GM06990 (cell line): ENCODE results near the gene MYMX.
"Not testable (repeated sequence)": the region's sequence is repeated elsewhere in the genome, so short reads cannot be mapped to it uniquely, and the experiment has no call there.

Experiments used
- DNase-seq: peaks from one replicate; pipeline ENCODE4 v3.0.0-alpha.2; 2011; ENCODE audit not compliant: insufficient read length; ENCODE audit errors: extremely low read depth
- H3K27me3 ChIP-seq: replicated peaks from 2 replicates; pipeline ENCODE4 v1.6.0; 2011; ENCODE audit warnings: low read length; ENCODE audit not compliant: control insufficient read depth, insufficient read depth
- H3K36me3 ChIP-seq: 2 replicates; pipeline ENCODE4 v1.5.1; 2011; ENCODE audit warnings: low read length; ENCODE audit not compliant: control insufficient read depth, insufficient read depth
- H3K4me3 ChIP-seq: replicated peaks from 2 replicates; pipeline ENCODE4 v1.5.1; 2011; ENCODE audit warnings: low read depth, mild to moderate bottlenecking, control low read depth, low read length
- CTCF ChIP-seq: IDR thresholded peaks from 2 replicates; pipeline ENCODE4 v1.5.1; 2011; ENCODE audit warnings: low read length, control low read depth, mild to moderate bottlenecking, inconsistent platforms; ENCODE audit not compliant: insufficient read depth, poor library complexity, severe bottlenecking

Gene MYMX

GRCh38 chr6:44183783-44184182 is 32.9 kb upstream of the MYMX start:
- TF ChIP-seq CTCF = no peak
- no peaks in the 10 kb centered on the region for H3K27me3 ChIP-seq
- no peak for DNase-seq
- H3K36me3 ChIP-seq = no peaks in the 10 kb centered on the region
- no peak overlapping the region for H3K4me3 ChIP-seq

DNA sequence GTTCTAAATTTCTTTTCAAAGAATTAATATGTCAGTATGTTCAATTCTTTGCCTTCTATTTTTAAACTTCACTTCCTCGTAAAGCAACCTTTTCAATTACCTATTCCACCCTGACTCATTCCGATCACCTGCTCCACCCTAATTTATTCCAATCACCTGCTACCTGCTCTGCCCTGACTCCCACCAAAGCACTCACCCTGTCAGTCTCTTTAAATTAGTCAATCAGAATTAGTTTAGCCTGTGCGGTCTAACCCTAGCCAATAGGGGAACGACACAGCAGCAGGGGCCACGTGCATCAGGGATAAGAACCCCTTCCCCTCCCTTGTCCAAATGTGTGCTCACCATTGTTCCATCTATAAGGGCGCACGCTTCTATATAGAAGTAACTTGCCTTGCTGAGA is 31.4 kb upstream of the MYMX start:
- DNase-seq, H3K36me3 ChIP-seq, H3K27me3 ChIP-seq, H3K4me3 ChIP-seq: not testable (repeated sequence)

DNA sequence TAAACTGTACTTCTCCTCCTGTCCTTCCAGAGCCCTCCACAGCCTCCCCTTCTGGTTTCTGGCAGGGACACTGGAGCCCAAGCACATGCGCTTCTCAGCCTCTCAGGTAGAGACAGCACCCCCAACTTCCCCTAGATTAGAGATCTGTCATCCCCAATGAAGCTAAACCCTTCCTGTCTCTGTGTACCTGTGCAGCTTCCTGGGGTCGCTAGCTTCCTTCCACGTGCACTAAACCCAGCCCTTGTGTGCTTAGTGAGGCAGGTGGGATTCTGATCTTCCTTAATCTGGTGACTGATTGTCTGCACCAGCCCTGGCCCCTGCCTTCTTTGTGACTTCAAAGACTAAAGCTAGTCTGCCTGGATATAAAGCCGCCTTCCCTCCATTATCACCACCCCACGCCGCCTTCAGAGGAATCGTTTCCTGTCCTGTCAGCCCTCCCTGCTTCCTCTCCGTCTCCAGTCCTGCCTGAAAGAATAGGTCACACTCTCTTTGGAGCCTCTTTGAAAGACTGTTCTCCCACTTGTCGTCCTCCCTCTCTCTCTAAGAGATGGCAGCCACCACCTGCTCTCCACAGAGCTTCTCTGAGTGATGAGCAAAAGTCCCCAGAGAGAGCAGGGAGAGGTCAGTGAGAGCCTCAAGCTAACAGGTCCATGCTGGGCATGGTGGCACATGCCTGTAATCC is 30.6 kb upstream of the MYMX start:
- Histone ChIP-seq H3K27me3 (no peaks in the 10 kb centered on the region), H3K36me3 (no peaks in the 10 kb centered on the region), H3K4me3 (no peak overlapping the region)
- TF ChIP-seq CTCF = no peak
- DNase-seq = no peak

DNA sequence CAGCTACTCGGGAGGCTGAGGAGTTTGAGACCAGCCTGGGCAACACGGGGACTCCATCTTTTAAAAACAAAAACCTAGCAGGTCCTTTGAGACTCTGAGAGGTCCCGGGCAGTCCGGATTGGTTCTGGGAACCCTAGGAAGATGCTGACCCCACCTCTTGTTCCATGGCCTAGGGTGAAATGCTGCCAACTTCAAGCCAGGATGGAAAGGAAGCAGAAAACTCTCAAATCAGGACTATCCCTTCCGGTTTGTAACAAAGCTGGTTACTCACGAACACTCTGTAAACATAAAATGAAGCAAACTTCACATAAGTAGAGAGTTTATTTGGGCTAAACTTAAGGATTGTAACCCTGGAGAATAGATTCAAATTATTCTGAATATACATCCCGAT is 30.1 kb upstream of the MYMX start:
- TF ChIP-seq CTCF = no peak
- DNase-seq = no peak
- Histone ChIP-seq H3K36me3 (no peaks in the 10 kb centered on the region), H3K27me3 (no peaks in the 10 kb centered on the region), H3K4me3 (no peak overlapping the region)

GRCh38 chr6:44188819-44189218 is 27.9 kb upstream of the MYMX start:
- DNase-seq = no peak
- H3K4me3 ChIP-seq = no peak overlapping the region
- H3K27me3 ChIP-seq = no peaks in the 10 kb centered on the region
- H3K36me3 ChIP-seq = no peaks in the 10 kb centered on the region
- TF ChIP-seq CTCF = no peak

- H3K27me3 ChIP-seq = no peaks in the 10 kb centered on the region
- H3K36me3 ChIP-seq = no peaks in the 10 kb centered on the region
- no peak overlapping the region for H3K4me3 ChIP-seq
- TF ChIP-seq CTCF = no peak
- DNase-seq = no peak
Measured at GRCh38 chr6:44189257-44189656, 27.5 kb upstream of the MYMX start.
